IMR-90 (cell line): ENCODE measurements around the gene PPP1R13B. TPM values are rescaled to one million over a fixed set of nuclear protein-coding genes. Genes with fewer than 3 reads are reported as not detected.

Source experiments
- ATAC-seq: fragments of 200-7000 bp; cut with Tn5 transposase; 2 replicates; pipeline ENCODE4 v1.9.1; 2020; ENCODE audit warnings: low read depth, mild to moderate bottlenecking, moderate library complexity
- BruUV-seq: library from RNA; stranded (reverse); fragments of 400-500 nt; replicated peaks from 2 replicates; lab custom pipeline; 2021; lab: Mats Ljungman, UMichigan
- CTCF ChIA-PET: fragments of 300-600 bp; formaldehyde crosslinking; extraction: SDS; loops from one replicate; lab custom pipeline; 2021; ENCODE audit warnings: antibody characterized with exemption; lab: Yijun Ruan, JAX
- POLR2A ChIA-PET: fragments of 300-600 bp; sonication (Branson Sonifier 250); formaldehyde crosslinking; loops from one replicate; lab custom pipeline; 2022; ENCODE audit warnings: antibody characterized with exemption; ENCODE audit not compliant: unreplicated experiment; lab: Charles Lee
- DNase-seq: peaks from one replicate; pipeline ENCODE4 v3.0.0; 2013
- H2AFZ ChIP-seq: replicated peaks from 2 replicates; pipeline ENCODE3; 2013; ENCODE audit warnings: low read length, mild to moderate bottlenecking; ENCODE audit not compliant: poor library complexity
- H2AK5ac ChIP-seq: 2 replicates; pipeline ENCODE4 v1.6.1; 2013; ENCODE audit warnings: low read depth, low read length, inconsistent platforms
- H2AK9ac ChIP-seq: replicated peaks from 2 replicates; pipeline ENCODE3; 2013; ENCODE audit warnings: mild to moderate bottlenecking, low read depth, low read length, moderate library complexity; ENCODE audit not compliant: poor library complexity
- H2BK120ac ChIP-seq: 2 replicates; pipeline ENCODE4 v1.6.1; 2013; ENCODE audit warnings: low read depth, low read length, inconsistent platforms
- H2BK15ac ChIP-seq: 3 replicates; pipeline ENCODE4 v1.6.1; 2013; ENCODE audit warnings: low read depth, low read length, inconsistent platforms
- H2BK20ac ChIP-seq: 2 replicates; pipeline ENCODE4 v1.6.1; 2013; ENCODE audit warnings: low read depth, mild to moderate bottlenecking, inconsistent platforms, low read length, moderate library complexity
- H2BK5ac ChIP-seq: 2 replicates; pipeline ENCODE4 v1.6.1; 2013; ENCODE audit warnings: mild to moderate bottlenecking, low read depth, low read length, inconsistent platforms; ENCODE audit not compliant: poor library complexity, severe bottlenecking
- H3K14ac ChIP-seq: replicated peaks from 2 replicates; pipeline ENCODE4 v1.6.1; 2013; ENCODE audit warnings: low read depth, low read length, inconsistent platforms
- H3K18ac ChIP-seq: 2 replicates; pipeline ENCODE4 v1.6.1; 2013; ENCODE audit warnings: low read depth, low read length, control low read depth
- H3K23ac ChIP-seq: 2 replicates; pipeline ENCODE4 v1.6.1; 2013; ENCODE audit warnings: low read depth, low read length, inconsistent platforms
- H3K27ac ChIP-seq: 2 replicates; pipeline ENCODE4 v1.5.1; 2013; ENCODE audit warnings: mild to moderate bottlenecking, control low read depth, low read length; ENCODE audit not compliant: insufficient read depth
- H3K27me3 ChIP-seq: 2 replicates; pipeline ENCODE4 v1.6.1; 2013; ENCODE audit warnings: low read length; ENCODE audit not compliant: control insufficient read depth, insufficient read depth
- H3K36me3 ChIP-seq: 2 replicates; pipeline ENCODE4 v1.6.1; 2013; ENCODE audit warnings: low read length, mixed read lengths; ENCODE audit not compliant: control insufficient read depth, insufficient read depth
- H3K4ac ChIP-seq: 2 replicates; pipeline ENCODE4 v1.6.1; 2013; ENCODE audit warnings: low read depth, low read length, inconsistent platforms
- H3K4me1 ChIP-seq: 2 replicates; pipeline ENCODE4 v1.6.1; 2013; ENCODE audit warnings: low read length, mixed read lengths; ENCODE audit not compliant: control insufficient read depth, insufficient read depth
- H3K4me2 ChIP-seq: 2 replicates; pipeline ENCODE4 v1.6.1; 2013; ENCODE audit warnings: low read depth, mild to moderate bottlenecking, control low read depth, low read length, moderate library complexity
- H3K4me3 ChIP-seq: 2 replicates; pipeline ENCODE4 v1.5.1; 2013; ENCODE audit warnings: low read depth, mild to moderate bottlenecking, control low read depth, low read length, moderate library complexity; ENCODE audit not compliant: insufficient read depth
- H3K56ac ChIP-seq: 2 replicates; pipeline ENCODE4 v1.6.1; 2013; ENCODE audit warnings: low read length, inconsistent platforms; ENCODE audit not compliant: insufficient read depth; ENCODE audit errors: extremely low read depth
- H3K79me1 ChIP-seq, 2 experiments: 2 replicates each; pipeline ENCODE4 v1.6.1; 2013; ENCODE audit warnings: low read length in 2 of 2, inconsistent platforms in 1 of 2, low read depth in 1 of 2
- H3K9ac ChIP-seq: 2 replicates; pipeline ENCODE4 v1.6.1; 2013; ENCODE audit warnings: low read depth, low read length, control low read depth
- H3K9me1 ChIP-seq: 2 replicates; pipeline ENCODE4 v1.6.1; 2013; ENCODE audit warnings: low read length, inconsistent platforms; ENCODE audit not compliant: insufficient read depth
- H3K9me3 ChIP-seq: 2 replicates; pipeline ENCODE4 v1.6.1; 2013; ENCODE audit warnings: low read length; ENCODE audit not compliant: control insufficient read depth, insufficient read depth
- H4K20me1 ChIP-seq: 2 replicates; pipeline ENCODE4 v1.6.1; 2013; ENCODE audit warnings: low read length, inconsistent platforms; ENCODE audit not compliant: insufficient read depth
- H4K5ac ChIP-seq: 2 replicates; pipeline ENCODE4 v1.6.1; 2013; ENCODE audit warnings: mild to moderate bottlenecking, low read depth, low read length, control low read depth
- H4K8ac ChIP-seq, 2 experiments: 2 replicates each; pipeline ENCODE4 v1.6.1; 2013; ENCODE audit warnings: low read depth in 2 of 2, low read length in 2 of 2, control low read depth in 1 of 2, inconsistent platforms in 1 of 2
- H4K91ac ChIP-seq: 2 replicates; pipeline ENCODE4 v1.6.1; 2013; ENCODE audit warnings: low read depth, low read length, inconsistent platforms; ENCODE audit not compliant: insufficient read depth
- NFE2L2 ChIP-seq: fragments of 150-350 bp; IDR thresholded peaks from 2 replicates; pipeline ENCODE4 v1.6.1; 2016; ENCODE audit warnings: low read depth, mild to moderate bottlenecking, low read length
- WGBS, 2 experiments: methylation state at CpG; one replicate each; pipeline versions ENCODE4 v1.1.5 to v1.1.7; 2013; ENCODE audit warnings: missing lambda C conversion rate in 2 of 2; ENCODE audit not compliant: insufficient read length in 1 of 2; ENCODE audit errors: extremely low coverage in 2 of 2; 5-methylcytosine and 5-hydroxymethylcytosine counted together
- dilution Hi-C: fragments of 300-500 bp; cut with HindIII; formaldehyde crosslinking; loops from one replicate; pipeline ENCODE4 v1.14.3; 2018; ENCODE audit warnings: low sequenced_read_pairs; ENCODE audit not compliant: unreplicated experiment
- in situ Hi-C: fragments of 300-500 bp; cut with MboI; formaldehyde crosslinking; loops from 3 replicates; pipeline ENCODE4 v1.14.3; 2019; ENCODE audit warnings: low sequenced_read_pairs, inconsistent platforms, mixed read lengths
- intact Hi-C: fragments of 100-400 bp; cut with micrococcal nuclease; formaldehyde crosslinking; loops from 2 replicates; pipeline ENCODE4 v1.10.0; 2022
- polyA plus RNA-seq, 3 experiments: library from polyadenylated mRNA; depleted of rRNA; stranded (reverse); fragments of >200 nt; gene quantifications; 2 replicates each; pipeline ENCODE4 v1.2.3, GENCODE V29; 2012; ENCODE audit warnings: low replicate concordance in 1 of 3
- total RNA-seq: library from RNA; depleted of rRNA; stranded (reverse); fragments of >200 nt; gene quantifications from 2 replicates; pipeline ENCODE4 v1.2.3, GENCODE V29; 2012

PPP1R13B gene
- total and polyA plus RNA-seq, 2 of the 4 experiments (the other 2 are of a cell fraction) = 1.6 to 2.8 TPM

DNA sequence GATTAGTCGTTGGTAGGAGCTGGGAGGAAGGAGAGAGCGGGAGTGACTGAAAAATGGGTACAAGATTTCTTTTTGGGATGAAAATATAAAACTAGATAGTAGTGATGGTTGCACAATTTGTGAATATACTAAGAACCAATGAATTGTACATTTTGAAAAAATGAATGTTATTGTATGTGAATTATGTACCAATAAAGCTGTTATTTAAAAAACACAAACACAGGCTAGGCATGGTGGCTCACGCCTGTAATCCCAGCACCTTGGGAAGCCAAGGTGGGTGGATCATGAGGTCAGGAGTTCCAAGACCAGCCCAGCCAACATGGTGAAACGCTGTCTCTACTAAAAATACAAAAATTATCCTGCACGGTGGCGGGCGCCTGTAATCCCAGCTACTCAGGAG is 32.1 kb downstream of the PPP1R13B start:
- dilution Hi-C loops (no loop called here), intact Hi-C loops (no loop called here), in situ Hi-C loops (no loop called here)
- Histone ChIP-seq H4K5ac (no peak overlapping the region), H4K20me1 (no peaks in the 10 kb centered on the region), H2BK15ac (no peak overlapping the region), H3K9me3 (no peaks in the 10 kb centered on the region), H3K4ac (no peak overlapping the region), H2BK5ac (no peak overlapping the region), H3K79me1 (no peaks in the 10 kb centered on the region), H3K9ac (no peak overlapping the region), H2AK9ac (no peak overlapping the region), H2BK120ac (no peak overlapping the region), H4K91ac (no peak overlapping the region), H3K27ac (no peak overlapping the region), H3K56ac (no peak overlapping the region), H3K4me3 (no peak overlapping the region), H3K27me3 (no peaks in the 10 kb centered on the region; the same call in 1 of the 2 replicates), H3K23ac (no peak overlapping the region), H3K9me1 (no peaks in the 10 kb centered on the region), H2BK20ac (no peak overlapping the region), H3K4me1 (no peaks in the 10 kb centered on the region), H3K36me3 (no peaks in the 10 kb centered on the region), H4K8ac (no peak overlapping the region), H3K14ac (no peak overlapping the region), H3K18ac (no peak overlapping the region), H3K4me2 (no peak overlapping the region), H2AFZ (no peak overlapping the region), H2AK5ac (no peak overlapping the region)
- BruUV-seq = no TSS peak
- ChIA-PET CTCF (interaction anchor here (0.6 to 1.2 kb wide), 2 partner anchors 21 to 86 kb away, joined by 3 read pairs; no protein-coding TSS in a partner anchor), POLR2A (no interaction called here)
- WGBS, 2 experiments = 86% methylated on average over 2 of the region's 7 CpGs; no CpG with 5 or more reads in 1 of the 2 experiments
- no peak for TF ChIP-seq NFE2L2
- DNase-seq (no peak), ATAC-seq (no peak)
